Measurements from ENCODE around the gene CFAP141.
"Not testable (repeated sequence)": the region's sequence is repeated elsewhere in the genome, so short reads cannot be mapped to it uniquely, and the experiment has no call there.

Gene CFAP141

GRCh38 chr1:154207262-154207661, 1.1 kb upstream of the CFAP141 start:
- DNase-seq: no peak

- not testable (repeated sequence) for DNase-seq
These were observed 355 bp downstream of the CFAP141 start for GRCh38 chr1:154205778-154206177.

GRCh38 chr1:154199563-154199879, 6.6 kb downstream of the CFAP141 start:
- no peak for DNase-seq

- DNase-seq: peak; percentile 41
These were observed 7.2 kb downstream of the CFAP141 start for GRCh38 chr1:154198756-154199562.

- DNase-seq: no peak
These were observed 12.3 kb downstream of the CFAP141 start for GRCh38 chr1:154193821-154194220.

- DNase-seq: no peak
These were observed 13.7 kb downstream of the CFAP141 start for GRCh38 chr1:154192476-154192875.

GRCh38 chr1:154191990-154192461, 14.1 kb downstream of the CFAP141 start, which contains the start of gene TPM3:
Gene TPM3, minus strand, starts transcription at chr1:154192100. Its CDS starts 82 bp downstream, at chr1:154192018.
- no peak for DNase-seq

- no peak for DNase-seq
These were observed 15.6 kb downstream of the CFAP141 start for GRCh38 chr1:154190550-154190949.

GRCh38 chr1:154186852-154187501, 19.2 kb downstream of the CFAP141 start:
- no peak for DNase-seq

GRCh38 chr1:154186177-154186576, 20.0 kb downstream of the CFAP141 start:
- DNase-seq: no peak

- peak; percentile 98 for DNase-seq
These were observed 22.9 kb downstream of the CFAP141 start for GRCh38 chr1:154183046-154183915.

- DNase-seq: peak; percentile 82
These were observed 23.6 kb downstream of the CFAP141 start for GRCh38 chr1:154182344-154183045.

GRCh38 chr1:154181944-154182343, 24.2 kb downstream of the CFAP141 start:
- DNase-seq: no peak

- DNase-seq: no peak
These were observed 26.0 kb downstream of the CFAP141 start for GRCh38 chr1:154179946-154180687.

GRCh38 chr1:154178911-154179811, 27.0 kb downstream of the CFAP141 start:
- DNase-seq: no peak

- DNase-seq: no peak
These were observed 28.1 kb downstream of the CFAP141 start for GRCh38 chr1:154178013-154178412.

- DNase-seq: peak; percentile 44
These were observed 29.8 kb downstream of the CFAP141 start for GRCh38 chr1:154176337-154176736.

- DNase-seq: no peak
These were observed 31.5 kb downstream of the CFAP141 start for GRCh38 chr1:154174654-154175053.

- DNase-seq: no peak
These were observed 34.3 kb downstream of the CFAP141 start for GRCh38 chr1:154171880-154172279.

GRCh38 chr1:154171223-154171583, 34.9 kb downstream of the CFAP141 start:
- DNase-seq: no peak
